MM.1S (cell line): Measurements from ENCODE around the gene GARNL3.

Experiments used
- DNase-seq: peaks from one replicate; pipeline ENCODE4 v3.0.0-alpha.2; 2015
- H2AFZ ChIP-seq: fragments of 300-600 bp; sonication (generic); 2 replicates; pipeline ENCODE4 v1.6.0; 2016; ENCODE audit warnings: antibody characterized with exemption, low read length
- H3F3A ChIP-seq: fragments of 300-600 bp; sonication (generic); 2 replicates; pipeline ENCODE4 v1.6.1; 2016; ENCODE audit warnings: mild to moderate bottlenecking, antibody characterized with exemption, low read length, moderate library complexity, mixed read lengths; ENCODE audit not compliant: insufficient read depth
- H3K27ac ChIP-seq: fragments of 300-600 bp; sonication (generic); 2 replicates; pipeline ENCODE4 v1.5.1; 2016; ENCODE audit warnings: mild to moderate bottlenecking, low read length
- H3K27me3 ChIP-seq: fragments of 300-600 bp; sonication (generic); replicated peaks from 2 replicates; pipeline ENCODE4 v1.6.0; 2016; ENCODE audit warnings: low read length; ENCODE audit not compliant: insufficient read depth
- H3K36me3 ChIP-seq: fragments of 300-600 bp; sonication (generic); replicated peaks from 2 replicates; pipeline ENCODE4 v1.6.1; 2016; ENCODE audit warnings: mild to moderate bottlenecking, low read length, mixed read lengths; ENCODE audit not compliant: insufficient read depth
- H3K4me1 ChIP-seq: fragments of 300-600 bp; sonication (generic); 2 replicates; pipeline ENCODE4 v1.6.1; 2016; ENCODE audit warnings: low read length, mixed read lengths
- H3K4me2 ChIP-seq: fragments of 300-600 bp; sonication (generic); 2 replicates; pipeline ENCODE4 v1.6.0; 2016; ENCODE audit warnings: low read depth, low read length
- H3K4me3 ChIP-seq: fragments of 300-600 bp; sonication (generic); 2 replicates; pipeline ENCODE4 v1.5.1; 2016; ENCODE audit warnings: low read length, mixed read lengths
- H3K79me2 ChIP-seq: fragments of 300-600 bp; sonication (generic); 2 replicates; pipeline ENCODE4 v1.6.1; 2016; ENCODE audit warnings: mixed run types, low read length, mixed read lengths
- H3K9ac ChIP-seq: fragments of 300-600 bp; sonication (generic); 2 replicates; pipeline ENCODE4 v1.6.1; 2016; ENCODE audit warnings: low read length, mixed read lengths
- H3K9me2 ChIP-seq: fragments of 300-600 bp; sonication (generic); replicated peaks from 2 replicates; pipeline ENCODE4 v1.6.1; 2016; ENCODE audit warnings: mild to moderate bottlenecking, low read length, mixed read lengths; ENCODE audit not compliant: insufficient read depth
- H3K9me3 ChIP-seq: fragments of 300-600 bp; sonication (generic); replicated peaks from 2 replicates; pipeline ENCODE4 v1.6.1; 2016; ENCODE audit warnings: mild to moderate bottlenecking, low read length, mixed read lengths; ENCODE audit not compliant: insufficient read depth
- H4K20me1 ChIP-seq: fragments of 300-600 bp; sonication (generic); 2 replicates; pipeline ENCODE4 v1.6.1; 2016; ENCODE audit warnings: mild to moderate bottlenecking, low read length, moderate library complexity, mixed read lengths; ENCODE audit not compliant: insufficient read depth
- CTCF ChIP-seq: fragments of 300-600 bp; sonication (generic); IDR thresholded peaks from 2 replicates; pipeline ENCODE4 v1.5.1; 2016; ENCODE audit warnings: antibody characterized with exemption, low read length, mixed read lengths
- EZH2 ChIP-seq: fragments of 300-600 bp; sonication (generic); optimal IDR thresholded peaks from 2 replicates; pipeline ENCODE3; 2017; ENCODE audit warnings: low read depth, mild to moderate bottlenecking, antibody characterized with exemption, low read length, mixed read lengths
- EZH2phosphoT487 ChIP-seq: fragments of 300-600 bp; sonication (generic); IDR thresholded peaks from 2 replicates; pipeline ENCODE4 v1.6.1; 2018; ENCODE audit warnings: antibody characterized with exemption, low read length

The GARNL3 gene

DNA sequence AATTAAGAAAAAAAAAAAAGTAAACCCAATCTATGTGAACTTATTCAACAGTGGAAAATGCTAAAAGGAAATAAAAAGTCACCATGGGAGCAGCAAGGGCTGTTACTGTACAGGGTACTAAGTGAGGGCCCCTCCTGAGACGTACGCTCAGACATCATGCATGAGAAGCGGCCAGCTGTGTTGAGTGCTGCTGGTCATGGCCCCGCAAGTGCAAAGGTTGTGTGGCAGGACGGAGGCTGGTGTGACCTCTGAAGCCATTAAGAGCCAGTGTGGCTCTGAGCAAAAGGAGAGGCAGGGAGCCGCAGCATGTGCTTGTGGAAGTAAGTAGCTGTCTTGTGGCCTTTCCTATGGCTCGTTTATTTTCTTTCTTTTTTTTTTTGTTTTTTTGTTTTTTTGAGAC, 156.5 kb downstream of the GARNL3 start:
- TF ChIP-seq EZH2 = no peak
- no peak for TF ChIP-seq EZH2phosphoT487
- no peak for TF ChIP-seq CTCF
- 0 out of 2 replicates have a peak, but pooled peaks cover 4% of the 10 kb centered on the region for H3F3A ChIP-seq
- H2AFZ ChIP-seq = no peak overlapping the region

GRCh38 chr9:127422133-127422782, 157.7 kb downstream of the GARNL3 start:
- no peaks in the 10 kb centered on the region for H3K9me3 ChIP-seq
- peaks cover 46% of the 10 kb centered on the region for H3K79me2 ChIP-seq
- H3K4me1 ChIP-seq = peaks cover 12% of the 10 kb centered on the region
- no peaks in the 10 kb centered on the region for H3K36me3 ChIP-seq
- no peaks in the 10 kb centered on the region for H3K27me3 ChIP-seq
- no peaks in the 10 kb centered on the region for H4K20me1 ChIP-seq
- H3K9me2 ChIP-seq = no peaks in the 10 kb centered on the region
- no peak overlapping the region for H2AFZ ChIP-seq
- H3K9ac ChIP-seq = no peak overlapping the region
- no peak for DNase-seq
- TF ChIP-seq EZH2 (no peak), CTCF (no peak), EZH2phosphoT487 (no peak)
- 0 out of 2 replicates have a peak, but pooled peaks cover 4% of the 10 kb centered on the region for H3F3A ChIP-seq
- H3K27ac ChIP-seq = no peak overlapping the region
- no peak overlapping the region for H3K4me2 ChIP-seq
- no peak overlapping the region for H3K4me3 ChIP-seq

More for the DNA sequence above, 156.5 kb downstream of the GARNL3 start:
- Histone ChIP-seq H3K9ac (no peak overlapping the region), H4K20me1 (no peaks in the 10 kb centered on the region), H3K36me3 (no peaks in the 10 kb centered on the region), H3K4me2 (no peak overlapping the region), H3K79me2 (peaks cover 35% of the 10 kb centered on the region), H3K4me3 (no peak overlapping the region), H3K9me3 (no peaks in the 10 kb centered on the region), H3K27ac (no peak overlapping the region), H3K27me3 (no peaks in the 10 kb centered on the region), H3K9me2 (no peaks in the 10 kb centered on the region), H3K4me1 (peaks cover 12% of the 10 kb centered on the region)
- no peak for DNase-seq

DNA sequence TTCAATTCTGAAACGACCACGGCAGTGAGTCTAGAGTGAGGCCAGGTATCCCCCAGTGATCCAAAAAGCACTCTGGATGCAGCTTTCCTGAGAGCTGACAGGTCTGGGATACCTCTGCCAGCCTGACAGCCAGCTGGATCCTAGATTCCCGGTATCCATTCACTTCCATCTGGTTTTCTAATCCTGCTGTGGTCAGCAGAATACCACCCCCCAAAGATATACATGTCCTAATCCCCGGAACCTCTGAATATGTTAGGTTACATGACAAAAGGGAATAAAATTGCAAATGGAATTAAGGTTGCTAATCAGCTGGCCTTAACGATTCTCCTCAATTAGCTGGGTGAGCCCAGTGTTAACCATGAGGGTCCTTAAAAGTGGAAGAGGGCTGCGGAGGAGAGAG, 158.2 kb downstream of the GARNL3 start:
- Histone ChIP-seq H3K36me3 (no peaks in the 10 kb centered on the region), H3K9me2 (no peaks in the 10 kb centered on the region), H3K27ac (no peak overlapping the region), H3K4me2 (peak overlapping the region; percentile 97), H4K20me1 (no peaks in the 10 kb centered on the region), H3K4me1 (peaks cover 12% of the 10 kb centered on the region), H3K9ac (no peak overlapping the region; the same call in 1 of the 2 replicates), H3F3A (0 out of 2 replicates have a peak, but pooled peaks cover 4% of the 10 kb centered on the region), H3K27me3 (no peaks in the 10 kb centered on the region), H2AFZ (no peak overlapping the region), H3K9me3 (no peaks in the 10 kb centered on the region), H3K79me2 (peaks cover 52% of the 10 kb centered on the region), H3K4me3 (peak overlapping the region; percentile 96; the same call in 1 of the 2 replicates)
- TF ChIP-seq CTCF (no peak), EZH2phosphoT487 (no peak), EZH2 (no peak)
- DNase-seq = no peak
